H1 (cell line): Measurements from ENCODE around the gene GLO1.

Experiments used
- ATF2 ChIP-seq: IDR thresholded peaks from 2 replicates; pipeline ENCODE4 v1.6.1; 2012; ENCODE audit warnings: low read length, inconsistent platforms
- CBX5 ChIP-seq: fragments of 300-800, 300-1000 bp; sonication (generic); IDR thresholded peaks from 2 replicates; pipeline ENCODE4 v1.7.1; 2016; ENCODE audit warnings: antibody characterized with exemption, low read length, low read depth
- CTCF ChIP-seq, 3 experiments: IDR thresholded peaks; 1 replicate in 2 of 3; 2 replicates in 1 of 3; pipeline versions ENCODE4 v1.5.1 to v1.6.1; 2011; ENCODE audit warnings: low read length in 3 of 3, mild to moderate bottlenecking in 3 of 3, inconsistent platforms in 2 of 3, low read depth in 1 of 3, moderate library complexity in 1 of 3; ENCODE audit not compliant: insufficient read depth in 1 of 3; ENCODE audit errors: control extremely low read depth in 1 of 3
- EZH2 ChIP-seq: fragments of 200-600 bp; sonication (generic); IDR thresholded peaks from 2 replicates; pipeline ENCODE4 v1.7.1; 2012; ENCODE audit warnings: low read depth, mild to moderate bottlenecking, moderate library complexity, low read length, inconsistent platforms; ENCODE audit not compliant: severe bottlenecking
- GABPA ChIP-seq: IDR thresholded peaks from 2 replicates; pipeline ENCODE4 v1.6.1; 2011; ENCODE audit warnings: mild to moderate bottlenecking, low read length, moderate library complexity, borderline replicate concordance; ENCODE audit not compliant: insufficient read depth
- GTF2F1 ChIP-seq: IDR thresholded peaks from 2 replicates; pipeline ENCODE4 v1.6.1; 2012; ENCODE audit warnings: low read depth, low read length, improper control_type of control experiment, borderline replicate concordance
- JUN ChIP-seq: IDR thresholded peaks from 2 replicates; pipeline ENCODE4 v1.6.1; 2011; ENCODE audit warnings: low read depth, mild to moderate bottlenecking, improper control_type of control experiment, low read length
- PHF8 ChIP-seq: fragments of 200-600 bp; sonication (generic); conservative IDR thresholded peaks from 2 replicates; pipeline ENCODE4 v1.7.1; 2012; ENCODE audit warnings: low read depth, mild to moderate bottlenecking, inconsistent platforms, low read length, moderate library complexity
- POLR2A ChIP-seq, 2 experiments: IDR thresholded peaks; 1 replicate in 1 of 2; 2 replicates in 1 of 2; pipeline ENCODE4 v1.6.1; 2011; ENCODE audit warnings: low read depth in 2 of 2, low read length in 2 of 2, mild to moderate bottlenecking in 2 of 2; ENCODE audit errors: control extremely low read depth in 1 of 2
- POLR2AphosphoS5 ChIP-seq: IDR thresholded peaks from 2 replicates; pipeline ENCODE4 v1.6.1; 2011; ENCODE audit warnings: low read depth, low read length
- POU5F1 ChIP-seq: IDR thresholded peaks from 2 replicates; pipeline ENCODE4 v1.6.1; 2011; ENCODE audit warnings: low read depth, mild to moderate bottlenecking, low read length, moderate library complexity
- RAD21 ChIP-seq, 2 experiments: IDR thresholded peaks in 1 of 2; conservative IDR thresholded peaks in 1 of 2; 2 replicates each; pipeline ENCODE4 v1.6.1; 2011; ENCODE audit warnings: low read depth in 2 of 2, low read length in 2 of 2, improper control_type of control experiment in 1 of 2, inconsistent platforms in 1 of 2, mild to moderate bottlenecking in 1 of 2, moderate library complexity in 1 of 2
- SAP30 ChIP-seq: fragments of 300-600 bp; sonication (generic); IDR thresholded peaks from 2 replicates; pipeline ENCODE4 v1.7.1; 2012; ENCODE audit warnings: low read length, moderate library complexity, mild to moderate bottlenecking, inconsistent platforms; ENCODE audit not compliant: insufficient read depth, insufficient replicate concordance
- SP1 ChIP-seq: IDR thresholded peaks from 2 replicates; pipeline ENCODE4 v1.6.1; 2011; ENCODE audit warnings: low read depth, low read length

GRCh38 chr6:38701551-38701950 is 1.4 kb downstream of the GLO1 start:
- TF ChIP-seq POLR2A (IDR thresholded peaks at IDR 0.05; ENCODE audit: control extremely low read depth in 1 of 2, low read depth in 2 of 2, low read length in 2 of 2): no peak
- TF ChIP-seq POLR2AphosphoS5: no peak
- TF ChIP-seq GABPA: no peak
- no peak for TF ChIP-seq JUN
- TF ChIP-seq PHF8: no peak
- no peak for TF ChIP-seq ATF2
- no peak for TF ChIP-seq POU5F1
- TF ChIP-seq SAP30: no peak
- no peak for TF ChIP-seq GTF2F1
- TF ChIP-seq RAD21 (IDR thresholded peaks at IDR 0.05 in 1 of 2, conservative IDR thresholded peaks at IDR 0.05 in 1 of 2; ENCODE audit: low read depth in 2 of 2, low read length in 2 of 2): no peak
- no peak for TF ChIP-seq CBX5
- no peak for TF ChIP-seq CTCF (IDR thresholded peaks at IDR 0.05; ENCODE audit: control extremely low read depth in 1 of 3, insufficient read depth in 1 of 3, low read depth in 1 of 3, low read length in 3 of 3)
- no peak for TF ChIP-seq EZH2
- TF ChIP-seq SP1: no peak
